Trophoblast cell (in vitro differentiated cells and primary cell): ENCODE data around the gene KIAA0232.
A peak's percentile ranks its signal among the peaks of the same experiment; 100 is the strongest.

ENCODE experiments used
- DNase-seq, 2 donors: peaks; one replicate each; pipeline ENCODE4 v3.0.0-alpha.2; 2016
- H2AFZ ChIP-seq: 2 replicates; pipeline ENCODE4 v1.6.1; 2013; ENCODE audit warnings: low read length, moderate library complexity, mild to moderate bottlenecking; ENCODE audit not compliant: insufficient read depth, poor library complexity
- H2AK5ac ChIP-seq: 2 replicates; pipeline ENCODE4 v1.6.1; 2013; ENCODE audit warnings: mild to moderate bottlenecking, low read length
- H2BK120ac ChIP-seq: 2 replicates; pipeline ENCODE4 v1.6.1; 2013; ENCODE audit warnings: low read length, mild to moderate bottlenecking, moderate library complexity; ENCODE audit not compliant: insufficient read depth, poor library complexity
- H2BK12ac ChIP-seq: 2 replicates; pipeline ENCODE4 v1.6.1; 2013; ENCODE audit warnings: mild to moderate bottlenecking, low read length, moderate library complexity
- H2BK5ac ChIP-seq: 2 replicates; pipeline ENCODE4 v1.6.1; 2013; ENCODE audit warnings: low read length, low read depth, moderate library complexity, mild to moderate bottlenecking; ENCODE audit not compliant: poor library complexity
- H3K14ac ChIP-seq: 2 replicates; pipeline ENCODE4 v1.6.1; 2013; ENCODE audit warnings: mild to moderate bottlenecking, low read length
- H3K18ac ChIP-seq: 2 replicates; pipeline ENCODE4 v1.6.1; 2013; ENCODE audit warnings: mild to moderate bottlenecking, low read length
- H3K23ac ChIP-seq: 2 replicates; pipeline ENCODE4 v1.6.1; 2013; ENCODE audit warnings: low read length
- H3K27ac ChIP-seq: 2 replicates; pipeline ENCODE4 v1.5.1; 2013; ENCODE audit warnings: low read depth, mild to moderate bottlenecking, inconsistent platforms, low read length, moderate library complexity
- H3K27me3 ChIP-seq: 2 replicates; pipeline ENCODE4 v1.6.1; 2013; ENCODE audit warnings: inconsistent platforms, mild to moderate bottlenecking, low read length, moderate library complexity; ENCODE audit not compliant: insufficient read depth
- H3K36me3 ChIP-seq, 2 experiments: 1 replicate in 1 of 2; 2 replicates in 1 of 2; pipeline ENCODE4 v1.6.1; 2013; ENCODE audit warnings: low read length in 2 of 2, mild to moderate bottlenecking in 2 of 2, moderate library complexity in 1 of 2; ENCODE audit not compliant: insufficient read depth in 2 of 2, control insufficient read depth in 1 of 2
- H3K4ac ChIP-seq: 2 replicates; pipeline ENCODE4 v1.6.1; 2013; ENCODE audit warnings: low read depth, mild to moderate bottlenecking, low read length, moderate library complexity
- H3K4me1 ChIP-seq, 2 experiments: 1 replicate in 1 of 2; 2 replicates in 1 of 2; pipeline ENCODE4 v1.6.1; 2013; ENCODE audit warnings: low read length in 2 of 2, mild to moderate bottlenecking in 2 of 2, moderate library complexity in 1 of 2; ENCODE audit not compliant: insufficient read depth in 2 of 2, control insufficient read depth in 1 of 2
- H3K4me2 ChIP-seq: 2 replicates; pipeline ENCODE4 v1.6.1; 2013; ENCODE audit warnings: inconsistent platforms, mild to moderate bottlenecking, low read length, moderate library complexity
- H3K4me3 ChIP-seq: 2 replicates; pipeline ENCODE4 v1.5.1; 2013; ENCODE audit warnings: mild to moderate bottlenecking, low read depth, low read length, inconsistent platforms
- H3K79me1 ChIP-seq: one replicate; pipeline ENCODE4 v1.6.1; 2013; ENCODE audit warnings: low read length
- H3K79me2 ChIP-seq: 2 replicates; pipeline ENCODE4 v1.6.1; 2013; ENCODE audit warnings: low read length, mild to moderate bottlenecking; ENCODE audit not compliant: control insufficient read depth, insufficient read depth, poor library complexity
- H3K9ac ChIP-seq: 2 replicates; pipeline ENCODE4 v1.6.1; 2013; ENCODE audit warnings: mild to moderate bottlenecking, low read length
- H3K9me3 ChIP-seq: 2 replicates; pipeline ENCODE4 v1.6.1; 2013; ENCODE audit warnings: low read depth, mild to moderate bottlenecking, control low read depth, inconsistent platforms, low read length; ENCODE audit not compliant: insufficient read depth
- H4K12ac ChIP-seq: 2 replicates; pipeline ENCODE4 v1.6.1; 2013; ENCODE audit warnings: low read depth, mild to moderate bottlenecking, low read length, moderate library complexity
- H4K8ac ChIP-seq: 2 replicates; pipeline ENCODE4 v1.6.1; 2013; ENCODE audit warnings: low read depth, mild to moderate bottlenecking, low read length, moderate library complexity
- H4K91ac ChIP-seq: one replicate; pipeline ENCODE4 v1.6.1; 2013; ENCODE audit warnings: low read depth, mild to moderate bottlenecking, low read length, moderate library complexity
- WGBS: extraction: QIAGEN DNeasy Blood & Tissue Kit; methylation state at CpG from one replicate; pipeline ENCODE4 v1.1.7; 2013; ENCODE audit warnings: missing lambda C conversion rate; ENCODE audit not compliant: insufficient read length, insufficient coverage; ENCODE audit errors: extremely low coverage; 5-methylcytosine and 5-hydroxymethylcytosine counted together

KIAA0232 gene

GRCh38 chr4:6781113-6781512, 1.4 kb upstream of the KIAA0232 start:
- Histone ChIP-seq H3K79me2 (peaks cover 18% of the 10 kb centered on the region), H3K14ac (no peak overlapping the region), H4K12ac (no peak overlapping the region), H3K36me3 (no peaks in the 10 kb centered on the region), H3K27ac (no peak overlapping the region), H2BK12ac (no peak overlapping the region), H2BK120ac (no peak overlapping the region), H3K79me1 (peaks cover 11% of the 10 kb centered on the region), H3K18ac (no peak overlapping the region), H2BK5ac (no peak overlapping the region), H2AK5ac (no peak overlapping the region), H3K4me1 (no peaks in the 10 kb centered on the region), H3K4me3 (no peak overlapping the region), H3K4ac (no peak overlapping the region), H4K8ac (no peak overlapping the region), H3K9me3 (no peaks in the 10 kb centered on the region), H3K27me3 (no peaks in the 10 kb centered on the region), H3K9ac (no peak overlapping the region), H2AFZ (no peak overlapping the region), H3K23ac (no peak overlapping the region), H4K91ac (no peak overlapping the region), H3K4me2 (no peak overlapping the region)
- WGBS, result no CpG with 5 or more reads among the region's 8 CpGs
- DNase-seq, result no peak

DNA sequence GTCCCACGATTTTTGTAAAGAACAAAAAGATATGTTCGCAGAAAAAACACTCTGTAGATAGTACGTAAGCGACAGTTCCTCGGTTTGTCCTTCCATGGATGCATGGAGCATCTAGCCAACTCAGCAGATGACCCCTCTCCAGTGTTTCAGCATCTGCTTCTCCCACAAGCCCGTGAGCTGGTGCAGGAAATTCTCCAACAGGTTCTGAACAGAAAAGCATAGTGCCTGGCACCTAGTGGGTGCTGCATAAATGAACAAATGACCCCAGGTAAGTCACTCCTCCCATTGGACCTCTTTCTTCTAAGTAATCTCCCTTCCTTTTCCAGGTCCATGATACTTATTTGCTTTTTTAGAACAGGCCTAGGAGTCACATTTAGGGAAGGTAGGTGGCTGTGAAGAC, 966 bp upstream of the KIAA0232 start:
- Histone ChIP-seq H3K23ac (no peak overlapping the region), H3K18ac (no peak overlapping the region), H4K91ac (no peak overlapping the region), H3K36me3 (peaks cover 0 to 3% of the 10 kb centered on the region in 2 experiments), H2AFZ (no peak overlapping the region), H3K4me3 (no peak overlapping the region), H3K9me3 (no peaks in the 10 kb centered on the region), H4K12ac (no peak overlapping the region), H3K9ac (peak overlapping the region; percentile 23), H3K4me2 (peak overlapping the region; percentile 94), H3K79me2 (peaks cover 20% of the 10 kb centered on the region), H2AK5ac (no peak overlapping the region), H3K79me1 (peaks cover 11% of the 10 kb centered on the region), H3K4me1 (no peaks in the 10 kb centered on the region), H2BK120ac (no peak overlapping the region), H2BK12ac (no peak overlapping the region), H3K27me3 (no peaks in the 10 kb centered on the region), H2BK5ac (no peak overlapping the region), H4K8ac (no peak overlapping the region), H3K14ac (no peak overlapping the region), H3K27ac (no peak overlapping the region), H3K4ac (no peak overlapping the region)
- DNase-seq, result no peak
- no CpG with 5 or more reads among the region's 6 CpGs for WGBS

DNA sequence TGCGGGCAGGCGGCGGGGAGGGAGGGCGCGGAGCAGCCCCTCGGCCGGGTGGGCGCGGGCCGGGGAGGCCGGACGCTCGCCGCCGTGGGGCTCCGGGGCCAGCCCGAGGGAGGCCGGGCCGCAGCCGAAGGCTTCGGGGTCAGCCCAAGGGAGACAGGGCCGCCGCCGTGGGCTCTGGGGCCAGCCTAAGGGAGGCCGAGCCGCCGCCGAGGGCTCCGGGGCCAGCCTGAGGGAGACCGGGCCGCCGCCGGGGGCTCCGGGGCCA, 251 bp downstream of the KIAA0232 start:
- Histone ChIP-seq H3K79me1 (peaks cover 11% of the 10 kb centered on the region), H2BK120ac (peak overlapping the region; percentile 98), H3K9ac (peak overlapping the region; percentile 98), H3K4me1 (no peaks in the 10 kb centered on the region), H2AK5ac (peak overlapping the region; percentile 93), H3K79me2 (peaks cover 20% of the 10 kb centered on the region), H4K12ac (peak overlapping the region; percentile 95), H4K8ac (peak overlapping the region; percentile 96), H3K27ac (peak overlapping the region; percentile 93), H4K91ac (peak overlapping the region; percentile 94), H2BK5ac (peak overlapping the region; percentile 98), H3K4me3 (peak overlapping the region; percentile 97), H2BK12ac (no peak overlapping the region), H3K18ac (peak overlapping the region; percentile 81), H3K36me3 (peaks cover 3% of the 10 kb centered on the region in 2 experiments), H3K4me2 (peak overlapping the region; percentile 82), H3K14ac (peak overlapping the region; percentile 91), H3K23ac (no peak overlapping the region), H3K27me3 (no peaks in the 10 kb centered on the region), H3K9me3 (no peaks in the 10 kb centered on the region), H2AFZ (peak overlapping the region; percentile 26), H3K4ac (peak overlapping the region; percentile 93)
- DNase-seq, result peak in 1 of 2 donors; percentile 44
- no CpG with 5 or more reads among the region's 34 CpGs for WGBS

DNA sequence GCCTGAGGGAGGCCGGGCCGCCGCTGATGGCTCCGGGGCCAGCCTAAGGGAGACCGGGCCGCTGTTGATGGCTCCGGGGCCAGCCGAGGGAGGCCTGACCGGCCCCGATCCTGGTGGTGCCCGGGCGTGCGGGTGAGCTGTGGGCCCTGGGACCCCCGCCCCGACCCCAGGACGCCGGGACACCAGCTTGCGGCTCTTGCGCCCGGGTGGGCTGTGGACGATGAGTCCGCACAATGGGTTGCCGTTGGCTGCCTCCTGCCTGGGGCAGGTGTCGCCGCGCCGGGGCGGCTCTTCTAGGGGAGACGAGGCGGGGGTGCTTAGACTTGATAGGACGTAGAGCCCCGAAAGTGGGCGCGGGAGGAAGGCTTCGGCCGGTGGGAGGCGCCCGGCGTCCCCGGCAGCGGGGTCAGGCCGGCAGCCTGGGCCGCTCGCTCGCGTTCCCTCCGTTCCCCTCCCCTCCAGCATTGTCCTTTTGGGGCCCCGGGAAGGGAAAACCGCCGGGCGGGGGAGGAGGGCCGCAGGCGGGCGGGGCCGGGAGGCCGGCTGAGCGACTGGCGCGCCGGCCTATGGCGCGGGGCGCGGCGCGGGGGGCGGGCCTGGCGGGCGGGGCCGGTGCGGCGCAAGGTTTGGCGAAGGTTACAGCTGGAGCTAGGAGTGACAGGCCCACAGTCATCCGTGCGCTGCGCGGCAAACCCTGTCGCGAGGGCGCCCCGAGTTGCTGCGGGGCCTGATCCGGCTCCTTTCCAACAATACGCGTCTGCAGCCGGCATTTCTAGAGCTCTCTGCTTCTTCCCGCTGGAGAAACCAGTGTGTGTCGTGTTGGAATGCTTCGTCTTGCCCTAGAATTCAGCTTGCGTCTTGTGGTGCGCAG, 819 bp downstream of the KIAA0232 start:
- peak overlapping the region; percentile 98 for H2BK120ac ChIP-seq
- peak overlapping the region; percentile 100 for H3K4me2 ChIP-seq
- peak overlapping the region; percentile 96 for H4K8ac ChIP-seq
- H3K27ac ChIP-seq, result peak overlapping the region; percentile 93
- H4K12ac ChIP-seq, result peak overlapping the region; percentile 95
- peaks cover 11% of the 10 kb centered on the region for H3K79me1 ChIP-seq
- peaks cover 6 to 7% of the 10 kb centered on the region in 2 experiments for H3K36me3 ChIP-seq
- DNase-seq, result peak; percentile 76 to 94
- H3K9me3 ChIP-seq, result no peaks in the 10 kb centered on the region
- H3K4me1 ChIP-seq, result peaks cover 0 to 2% of the 10 kb centered on the region in 2 experiments
- no peaks in the 10 kb centered on the region for H3K27me3 ChIP-seq
- peak overlapping the region; percentile 93 for H3K4ac ChIP-seq
- peaks cover 23% of the 10 kb centered on the region for H3K79me2 ChIP-seq
- no peak overlapping the region for H3K23ac ChIP-seq
- H2BK12ac ChIP-seq, result peak overlapping the region; percentile 21
- peak overlapping the region; percentile 81 for H3K18ac ChIP-seq
- peak overlapping the region; percentile 26 for H2AFZ ChIP-seq
- H3K14ac ChIP-seq, result peak overlapping the region; percentile 91
- peak overlapping the region; percentile 97 for H3K4me3 ChIP-seq
- WGBS, result no CpG with 5 or more reads among the region's 91 CpGs
- H4K91ac ChIP-seq, result peak overlapping the region; percentile 94
- peak overlapping the region; percentile 93 for H2AK5ac ChIP-seq
- peak overlapping the region; percentile 98 for H3K9ac ChIP-seq
- H2BK5ac ChIP-seq, result peak overlapping the region; percentile 98
